HAP-1 (cell line): ENCODE results near the gene UBQLN4.

Experiments
- DNase-seq, 2 experiments: peaks; one replicate each; pipeline ENCODE4 v3.0.0-alpha.2; 2016 to 2020; ENCODE audit warnings: low spot score in 2 of 2
- H3K27me3 ChIP-seq: fragments of 250-450 bp; sonication (Bioruptor Pico); 2 replicates; pipeline ENCODE4 v1.5.1; 2020; ENCODE audit warnings: low read depth, mild to moderate bottlenecking, moderate library complexity
- H3K36me3 ChIP-seq: fragments of 250-450 bp; sonication (Bioruptor Pico); replicated peaks from 2 replicates; pipeline ENCODE4 v1.5.1; 2020; ENCODE audit warnings: mild to moderate bottlenecking
- H3K4me1 ChIP-seq: fragments of 250-450 bp; sonication (Bioruptor Pico); 2 replicates; pipeline ENCODE4 v1.5.1; 2020; ENCODE audit warnings: mild to moderate bottlenecking
- H3K4me3 ChIP-seq: fragments of 250-450 bp; sonication (Bioruptor Pico); 2 replicates; pipeline ENCODE4 v1.5.1; 2020; ENCODE audit warnings: mild to moderate bottlenecking, moderate library complexity
- H3K9me3 ChIP-seq: fragments of 250-450 bp; sonication (Bioruptor Pico); 2 replicates; pipeline ENCODE4 v1.5.1; 2020; ENCODE audit warnings: mild to moderate bottlenecking, moderate library complexity
- in situ Hi-C: fragments of 300-500 bp; cut with MboI; formaldehyde crosslinking; loops from 3 replicates; pipeline ENCODE4 v1.14.3; 2020; ENCODE audit warnings: low sequenced_read_pairs, inconsistent platforms, mixed read lengths

Gene UBQLN4

DNA sequence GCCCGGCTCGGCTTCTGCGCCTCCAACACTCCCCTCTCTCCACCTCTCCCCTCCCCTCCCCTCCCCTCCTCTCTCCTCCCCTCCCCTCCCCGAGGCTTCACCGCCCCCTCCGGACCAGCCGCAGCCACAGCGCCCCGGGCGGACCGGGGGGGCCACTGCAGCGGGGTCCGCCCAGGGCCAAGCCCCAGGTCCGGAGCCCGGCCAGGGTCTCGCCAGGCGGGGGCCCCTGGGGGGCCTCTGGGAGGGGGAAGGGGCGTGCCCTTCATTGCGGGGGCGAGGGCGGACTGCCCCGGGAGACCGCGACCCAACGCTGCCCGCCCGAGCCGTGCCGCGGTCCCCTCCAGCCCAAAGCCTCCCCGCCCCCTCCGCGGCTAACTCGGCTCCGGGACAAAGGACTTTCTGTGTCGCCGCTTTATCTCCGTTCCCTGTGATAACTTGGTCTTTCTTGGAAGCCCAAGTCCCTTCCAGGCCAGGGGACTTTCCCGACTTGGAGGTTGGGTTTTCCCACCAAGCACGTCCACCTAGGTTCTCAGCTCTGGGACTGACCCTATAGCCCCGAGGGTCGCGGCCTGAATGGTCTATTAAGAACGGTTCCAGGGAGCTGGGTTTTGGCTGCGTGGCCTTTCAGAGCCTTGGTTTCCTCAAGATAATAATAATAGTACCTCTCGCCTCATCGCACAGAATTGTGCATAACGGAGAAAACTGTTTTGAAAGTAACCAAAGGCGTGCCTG lies at the start of gene UBQLN4:
Gene UBQLN4, minus strand, starts transcription at position 31 of the 732 bp plus-strand sequence. CDS start 97 bp downstream, outside the sequence.
- no peaks in the 10 kb centered on the region for H3K9me3 ChIP-seq
- H3K27me3 ChIP-seq: no peaks in the 10 kb centered on the region
- H3K4me1 ChIP-seq: no peaks in the 10 kb centered on the region
- DNase-seq: peak; percentile 73 to 93
- H3K36me3 ChIP-seq: peaks cover 21% of the 10 kb centered on the region
- in situ Hi-C loops: loop anchor here (10.0 kb wide), 1 partner anchor 119 kb away; the partner anchor contains the start of gene KHDC4
- H3K4me3 ChIP-seq: peak within 1 kb of the TSS; percentile 98

DNA sequence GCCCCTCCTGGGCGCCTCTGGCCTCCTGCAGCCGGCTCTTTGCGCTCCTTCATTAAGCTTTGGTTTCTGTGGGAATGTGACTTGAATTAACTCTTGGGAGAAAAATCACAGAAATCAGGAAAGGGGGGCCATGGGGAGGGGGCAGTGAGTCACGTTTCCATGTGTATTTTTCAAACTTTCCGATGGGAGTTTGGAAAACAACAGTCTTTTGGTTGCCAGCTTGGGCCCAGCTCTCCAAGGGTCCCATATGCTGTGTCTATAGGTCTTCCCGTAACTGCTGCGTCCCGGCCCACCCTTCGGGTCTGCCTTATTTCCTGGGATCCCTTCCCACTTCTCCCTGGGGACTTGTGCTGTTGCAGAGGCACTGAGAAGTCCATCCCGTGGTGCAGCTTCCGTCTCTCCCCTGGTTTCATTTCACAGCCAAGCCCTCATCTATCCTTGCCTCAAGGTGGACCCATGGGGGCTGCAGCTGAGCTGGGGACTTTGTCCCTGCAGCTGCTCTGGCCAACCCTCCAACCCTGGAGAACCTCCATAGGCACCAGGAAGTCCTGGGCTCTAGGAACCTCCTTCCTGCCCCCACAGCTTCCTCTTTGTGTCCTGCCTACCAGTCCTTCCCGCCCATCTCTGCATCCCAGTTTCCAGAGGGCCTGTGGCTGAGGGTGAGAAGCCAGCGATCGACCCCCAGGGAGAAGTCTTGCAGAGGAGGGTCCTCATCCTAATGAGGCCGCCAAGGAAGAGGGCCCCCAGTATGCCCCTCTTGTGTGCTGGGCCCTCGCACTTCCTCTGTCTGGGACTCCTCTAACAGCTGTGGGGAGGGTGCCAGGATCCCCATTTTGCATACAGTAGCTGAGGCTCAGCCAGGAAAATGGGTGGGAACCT lies 49.3 kb upstream of the UBQLN4 start:
- in situ Hi-C loops: no loop called here
- Histone ChIP-seq H3K4me3 (no peak overlapping the region), H3K27me3 (no peaks in the 10 kb centered on the region), H3K9me3 (no peaks in the 10 kb centered on the region), H3K36me3 (0 out of 2 replicates have a peak, but pooled peaks cover 3% of the 10 kb centered on the region), H3K4me1 (peaks cover 22% of the 10 kb centered on the region)
- no peak for DNase-seq

DNA sequence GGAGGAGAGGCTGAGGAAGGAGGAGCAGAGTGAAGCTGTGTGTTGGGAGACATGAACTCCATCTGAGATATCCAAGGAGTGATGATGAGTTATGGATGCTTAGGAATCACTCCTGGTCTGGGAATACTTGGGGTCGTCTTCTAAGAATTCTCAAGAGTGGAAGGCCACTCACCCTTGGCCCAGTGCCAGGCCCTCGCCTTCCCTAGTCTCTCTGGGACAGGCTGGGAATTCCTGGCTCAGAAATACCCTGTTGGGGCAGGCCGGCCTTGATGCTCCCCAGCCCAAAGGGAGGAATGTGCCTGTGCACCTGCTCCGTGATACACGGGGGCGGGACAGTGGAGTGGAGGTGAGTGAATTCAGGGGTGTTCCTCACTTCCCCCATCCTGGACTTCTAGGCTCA lies 48.3 kb upstream of the UBQLN4 start:
- Histone ChIP-seq H3K4me3 (no peak overlapping the region), H3K9me3 (no peaks in the 10 kb centered on the region), H3K36me3 (peaks cover 3% of the 10 kb centered on the region; the same call in 1 of the 2 replicates), H3K27me3 (no peaks in the 10 kb centered on the region), H3K4me1 (peaks cover 22% of the 10 kb centered on the region)
- no peak for DNase-seq
- in situ Hi-C loops: no loop called here

GRCh38 chr1:156100205-156100995 lies 46.8 kb upstream of the UBQLN4 start:
- in situ Hi-C loops: no loop called here
- Histone ChIP-seq H3K27me3 (no peaks in the 10 kb centered on the region), H3K36me3 (peaks cover 8% of the 10 kb centered on the region), H3K4me1 (peaks cover 14% of the 10 kb centered on the region), H3K4me3 (no peak overlapping the region), H3K9me3 (no peaks in the 10 kb centered on the region)
- peak in 1 of 2 experiments; percentile 50 for DNase-seq

DNA sequence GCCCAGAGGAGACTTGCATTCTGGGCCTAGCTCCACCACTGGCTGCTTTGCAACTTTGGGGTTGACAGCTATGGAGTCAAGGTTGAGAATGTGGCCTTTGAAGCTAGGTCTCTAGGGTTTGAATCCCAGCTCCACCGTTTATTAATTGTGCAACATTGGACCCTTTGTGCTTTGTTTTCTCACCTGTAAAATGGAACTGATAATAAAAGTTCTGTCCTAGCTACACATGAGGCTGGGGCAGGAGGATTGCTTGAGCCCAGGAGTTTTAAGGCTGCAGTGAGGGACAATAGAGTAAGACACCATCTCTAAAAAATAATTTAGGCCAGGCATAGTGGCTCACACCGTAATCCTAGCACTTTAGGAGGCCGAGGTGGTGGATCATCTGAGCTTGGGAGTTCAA lies 45.7 kb upstream of the UBQLN4 start:
- Histone ChIP-seq H3K4me1 (peaks cover 14% of the 10 kb centered on the region), H3K4me3 (no peak overlapping the region), H3K9me3 (no peaks in the 10 kb centered on the region), H3K36me3 (peaks cover 6% of the 10 kb centered on the region), H3K27me3 (no peaks in the 10 kb centered on the region)
- in situ Hi-C loops: no loop called here
- no peak for DNase-seq

DNA sequence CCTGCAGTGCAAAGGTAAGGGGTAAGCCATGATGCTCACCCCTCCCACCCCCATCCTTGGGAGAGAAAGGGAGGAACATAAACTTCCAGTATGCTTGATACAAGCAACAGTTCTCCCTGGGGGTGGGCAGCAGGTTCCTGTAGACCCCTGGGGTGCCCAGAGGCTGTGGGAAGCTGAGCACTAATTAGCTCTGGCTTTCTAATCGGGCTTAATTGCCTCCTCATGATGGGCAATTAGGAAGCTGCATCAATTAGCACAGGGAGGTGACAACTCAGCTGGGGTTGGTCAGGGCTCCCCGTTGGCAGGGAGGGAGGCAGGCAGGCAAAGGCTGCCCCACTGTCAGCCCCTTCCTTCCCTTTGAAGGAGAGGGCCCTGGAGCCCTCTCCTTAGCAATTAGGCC lies 45.2 kb upstream of the UBQLN4 start:
- Histone ChIP-seq H3K4me3 (no peak overlapping the region), H3K27me3 (no peaks in the 10 kb centered on the region), H3K36me3 (peaks cover 11% of the 10 kb centered on the region), H3K9me3 (no peaks in the 10 kb centered on the region), H3K4me1 (peaks cover 14% of the 10 kb centered on the region)
- DNase-seq: no peak
- in situ Hi-C loops: no loop called here

- H3K27me3 ChIP-seq: no peaks in the 10 kb centered on the region
- in situ Hi-C loops: no loop called here
- H3K4me1 ChIP-seq: peaks cover 14% of the 10 kb centered on the region
- no peak overlapping the region for H3K4me3 ChIP-seq
- H3K9me3 ChIP-seq: no peaks in the 10 kb centered on the region
- no peak for DNase-seq
- peaks cover 15% of the 10 kb centered on the region for H3K36me3 ChIP-seq
Observed at GRCh38 chr1:156097499-156098178, 44.0 kb upstream of the UBQLN4 start.

- Histone ChIP-seq H3K9me3 (no peaks in the 10 kb centered on the region), H3K27me3 (no peaks in the 10 kb centered on the region), H3K4me1 (peaks cover 14% of the 10 kb centered on the region), H3K4me3 (no peak overlapping the region), H3K36me3 (peaks cover 18% of the 10 kb centered on the region)
- peak; percentile 73 to 91 for DNase-seq
- in situ Hi-C loops: no loop called here
Observed at GRCh38 chr1:156096640-156097391, 43.2 kb upstream of the UBQLN4 start.

DNA sequence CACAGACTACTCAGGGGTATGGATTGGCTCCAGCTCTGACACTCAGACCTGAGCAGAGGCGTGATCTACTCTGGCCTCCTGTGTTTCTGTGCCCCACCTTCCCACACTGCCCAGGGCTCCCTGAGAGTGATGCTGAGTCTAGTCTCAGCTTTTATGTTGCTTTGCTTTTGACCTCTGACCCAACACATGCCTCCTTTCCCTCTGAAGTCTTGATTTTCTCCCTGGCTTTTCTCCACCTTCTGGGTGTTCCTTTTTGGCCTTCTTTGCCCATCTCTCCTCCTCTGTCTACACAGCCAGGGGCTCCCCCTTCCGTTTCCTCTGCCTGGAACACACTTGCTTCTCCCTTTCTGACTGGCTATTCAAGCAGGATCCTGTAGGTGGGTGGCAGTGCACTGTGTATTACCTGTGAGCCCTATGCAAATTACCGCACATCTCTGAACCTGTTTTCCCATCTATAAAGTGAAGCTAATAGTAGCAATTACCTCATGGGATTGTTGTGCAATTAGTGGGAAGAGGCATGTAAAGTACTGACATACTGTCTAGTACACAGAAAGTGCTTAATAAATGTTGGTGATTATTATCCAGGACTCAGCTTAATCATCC lies 42.4 kb upstream of the UBQLN4 start:
- H3K4me1 ChIP-seq: peaks cover 11% of the 10 kb centered on the region
- peaks cover 26% of the 10 kb centered on the region for H3K36me3 ChIP-seq
- H3K27me3 ChIP-seq: no peaks in the 10 kb centered on the region
- H3K4me3 ChIP-seq: no peak overlapping the region
- no peak for DNase-seq
- no peaks in the 10 kb centered on the region for H3K9me3 ChIP-seq
- in situ Hi-C loops: no loop called here

GRCh38 chr1:156091610-156092009 lies 38.0 kb upstream of the UBQLN4 start:
- H3K27me3 ChIP-seq: no peaks in the 10 kb centered on the region
- no peak for DNase-seq
- no peak overlapping the region for H3K4me3 ChIP-seq
- peaks cover 34% of the 10 kb centered on the region for H3K36me3 ChIP-seq
- in situ Hi-C loops: loop anchor here (5.0 kb wide), 1 partner anchor 41 kb away; no protein-coding TSS in a partner anchor
- H3K4me1 ChIP-seq: peaks cover 10% of the 10 kb centered on the region
- H3K9me3 ChIP-seq: no peaks in the 10 kb centered on the region

- peaks cover 28% of the 10 kb centered on the region for H3K36me3 ChIP-seq
- peak; percentile 58 to 90 for DNase-seq
- peaks cover 18% of the 10 kb centered on the region for H3K4me1 ChIP-seq
- H3K4me3 ChIP-seq: no peak overlapping the region
- H3K27me3 ChIP-seq: no peaks in the 10 kb centered on the region
- H3K9me3 ChIP-seq: no peaks in the 10 kb centered on the region
- in situ Hi-C loops: loop anchor here (5.0 kb wide), 1 partner anchor 41 kb away; no protein-coding TSS in a partner anchor
Observed at GRCh38 chr1:156090840-156091188, 37.2 kb upstream of the UBQLN4 start.

GRCh38 chr1:156090138-156090839 lies 36.7 kb upstream of the UBQLN4 start:
- in situ Hi-C loops: loop anchor here (5.0 kb wide), 1 partner anchor 42 kb away; no protein-coding TSS in a partner anchor
- Histone ChIP-seq H3K9me3 (no peaks in the 10 kb centered on the region), H3K4me1 (peaks cover 23% of the 10 kb centered on the region), H3K36me3 (peaks cover 28% of the 10 kb centered on the region), H3K27me3 (no peaks in the 10 kb centered on the region), H3K4me3 (no peak overlapping the region)
- no peak for DNase-seq
